Liver (tissue), 3 donors: Measurements from ENCODE around the gene PPP1R10.
A peak's percentile ranks its signal among the peaks of the same experiment; 100 is the strongest.

Experiments used
- ATF3 ChIP-seq: IDR thresholded peaks from 2 replicates; pipeline ENCODE4 v1.6.1; 2016; ENCODE audit warnings: antibody characterized with exemption
- CTCF ChIP-seq: fragments of 150-350 bp; IDR thresholded peaks from 2 replicates; pipeline ENCODE4 v1.5.1; 2017; ENCODE audit warnings: improper control_type of control experiment, low read depth, low read length; ENCODE audit not compliant: missing input control
- MAX ChIP-seq: IDR thresholded peaks from 2 replicates; pipeline ENCODE4 v1.6.1; 2016; ENCODE audit warnings: antibody characterized with exemption
- RAD21 ChIP-seq, 2 donors: IDR thresholded peaks; 2 replicates each; pipeline ENCODE4 v1.6.1; 2016; ENCODE audit warnings: antibody characterized with exemption in 2 of 2, mild to moderate bottlenecking in 2 of 2
- REST ChIP-seq: IDR thresholded peaks from 2 replicates; pipeline ENCODE4 v1.6.1; 2016; ENCODE audit warnings: antibody characterized with exemption, mild to moderate bottlenecking
- SP1 ChIP-seq: IDR thresholded peaks from 2 replicates; pipeline ENCODE4 v1.6.1; 2018; ENCODE audit warnings: antibody characterized with exemption, mild to moderate bottlenecking
- TAF1 ChIP-seq: conservative IDR thresholded peaks from 2 replicates; pipeline ENCODE4 v1.6.1; 2016; ENCODE audit warnings: antibody characterized with exemption, mild to moderate bottlenecking
- donor health status: healthy.
- donor health status: healthy.

- no peak for TF ChIP-seq RAD21 (IDR thresholded peaks at IDR 0.05)
- TF ChIP-seq REST, result no peak
- no peak for TF ChIP-seq CTCF
- peak; percentile 62 for TF ChIP-seq TAF1
- no peak for TF ChIP-seq MAX
- TF ChIP-seq ATF3, result no peak
- TF ChIP-seq SP1, result no peak
Observed at GRCh38 chr6:30615219-30615957, 1.7 kb downstream of the PPP1R10 start.
